ENCODE data around the gene OR14A16.

- TF ChIP-seq, protein P1, sequence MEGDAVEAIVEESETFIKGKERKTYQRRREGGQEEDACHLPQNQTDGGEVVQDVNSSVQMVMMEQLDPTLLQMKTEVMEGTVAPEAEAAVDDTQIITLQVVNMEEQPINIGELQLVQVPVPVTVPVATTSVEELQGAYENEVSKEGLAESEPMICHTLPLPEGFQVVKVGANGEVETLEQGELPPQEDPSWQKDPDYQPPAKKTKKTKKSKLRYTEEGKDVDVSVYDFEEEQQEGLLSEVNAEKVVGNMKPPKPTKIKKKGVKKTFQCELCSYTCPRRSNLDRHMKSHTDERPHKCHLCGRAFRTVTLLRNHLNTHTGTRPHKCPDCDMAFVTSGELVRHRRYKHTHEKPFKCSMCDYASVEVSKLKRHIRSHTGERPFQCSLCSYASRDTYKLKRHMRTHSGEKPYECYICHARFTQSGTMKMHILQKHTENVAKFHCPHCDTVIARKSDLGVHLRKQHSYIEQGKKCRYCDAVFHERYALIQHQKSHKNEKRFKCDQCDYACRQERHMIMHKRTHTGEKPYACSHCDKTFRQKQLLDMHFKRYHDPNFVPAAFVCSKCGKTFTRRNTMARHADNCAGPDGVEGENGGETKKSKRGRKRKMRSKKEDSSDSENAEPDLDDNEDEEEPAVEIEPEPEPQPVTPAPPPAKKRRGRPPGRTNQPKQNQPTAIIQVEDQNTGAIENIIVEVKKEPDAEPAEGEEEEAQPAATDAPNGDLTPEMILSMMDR (IDR thresholded peaks at IDR 0.05; ENCODE audit: insufficient read depth, low read length) = no peak
- TF ChIP-seq REST (IDR thresholded peaks at IDR 0.05; ENCODE audit: insufficient replicate concordance, low read depth) (no peak), POLR2AphosphoS5 (IDR thresholded peaks at IDR 0.05; ENCODE audit: low read depth) (no peak), GABPA (IDR thresholded peaks at IDR 0.05; ENCODE audit: low read depth) (no peak), SPI1 (IDR thresholded peaks at IDR 0.05; ENCODE audit: borderline replicate concordance, low read depth) (no peak)
Measured at GRCh38 chr1:247833601-247834000, 9.7 kb upstream of the OR14A16 start.
